Mesothelial cell of epicardium (in vitro differentiated cells): ENCODE measurements around the gene EIF2B1. TPM values are rescaled to one million over a fixed set of nuclear protein-coding genes. Genes with fewer than 3 reads are reported as not detected.

Experiments
- DNase-seq, 2 experiments: peaks; one replicate each; pipeline ENCODE4 v3.0.0; 2021; ENCODE audit warnings: low spot score in 2 of 2; ENCODE audit not compliant: unreplicated experiment in 2 of 2
- H3K27ac Mint-ChIP-seq: 2 replicates; pipeline ENCODE4 v1.8.0; 2021; ENCODE audit warnings: mixed read lengths
- H3K27me3 Mint-ChIP-seq: 2 replicates; pipeline ENCODE4 v1.8.0; 2021; ENCODE audit warnings: low read depth, mixed read lengths
- H3K36me3 Mint-ChIP-seq: 2 replicates; pipeline ENCODE4 v1.8.0; 2021; ENCODE audit warnings: mixed read lengths
- H3K4me1 Mint-ChIP-seq: 2 replicates; pipeline ENCODE4 v1.8.0; 2021; ENCODE audit warnings: mixed read lengths
- H3K4me3 Mint-ChIP-seq: 2 replicates; pipeline ENCODE4 v1.8.0; 2021; ENCODE audit warnings: mild to moderate bottlenecking, moderate library complexity, mixed read lengths
- H3K9me3 Mint-ChIP-seq: 2 replicates; pipeline ENCODE4 v1.8.0; 2021; ENCODE audit warnings: mixed read lengths
- CTCF ChIP-seq: fragments of 200-600 bp; sonication (generic); IDR thresholded peaks from one replicate; pipeline ENCODE4 v1.5.0; 2021; ENCODE audit warnings: antibody characterized with exemption; ENCODE audit not compliant: unreplicated experiment
- total RNA-seq: library from RNA; stranded (reverse); gene quantifications from 3 replicates; pipeline ENCODE4 v1.2.1, GENCODE V29; 2021

Gene EIF2B1
- total RNA-seq, 1 donor from 2014 or later: 51.4 TPM

GRCh38 chr12:123671876-123672275 is 38.4 kb upstream of the EIF2B1 start:
- H3K36me3 Mint-ChIP-seq: peaks cover 16% of the 10 kb centered on the region
- no peak overlapping the region for H3K27ac Mint-ChIP-seq
- peaks cover 8% of the 10 kb centered on the region for H3K9me3 Mint-ChIP-seq
- no peaks in the 10 kb centered on the region for H3K27me3 Mint-ChIP-seq
- peaks cover 11% of the 10 kb centered on the region for H3K4me1 Mint-ChIP-seq
- H3K4me3 Mint-ChIP-seq: peak overlapping the region; percentile 91
- DNase-seq: no peak
- TF ChIP-seq CTCF: no peak

- Mint-ChIP-seq H3K9me3 (peaks cover 8% of the 10 kb centered on the region), H3K4me1 (peaks cover 11% of the 10 kb centered on the region), H3K27me3 (no peaks in the 10 kb centered on the region), H3K36me3 (peaks cover 13% of the 10 kb centered on the region), H3K4me3 (peak within 1 kb of the TSS; percentile 91), H3K27ac (peak within 1 kb of the TSS; percentile 53)
- TF ChIP-seq CTCF: no peak
- DNase-seq: peak; percentile 94 to 96
Observed at GRCh38 chr12:123670882-123671728, 37.6 kb upstream of the EIF2B1 start, which contains the start of gene TCTN2. Gene TCTN2, plus strand, starts transcription at chr12:123671113. Its CDS starts 128 bp downstream, at chr12:123671241.

GRCh38 chr12:123667771-123668170 is 34.3 kb upstream of the EIF2B1 start:
- H3K9me3 Mint-ChIP-seq: peaks cover 13% of the 10 kb centered on the region
- H3K36me3 Mint-ChIP-seq: peaks cover 18% of the 10 kb centered on the region
- H3K4me1 Mint-ChIP-seq: peaks cover 11% of the 10 kb centered on the region
- H3K27me3 Mint-ChIP-seq: no peaks in the 10 kb centered on the region
- no peak for TF ChIP-seq CTCF
- no peak overlapping the region for H3K27ac Mint-ChIP-seq
- no peak overlapping the region for H3K4me3 Mint-ChIP-seq
- no peak for DNase-seq

- DNase-seq: no peak
- Mint-ChIP-seq H3K36me3 (peaks cover 40% of the 10 kb centered on the region), H3K27ac (no peak overlapping the region), H3K9me3 (peaks cover 5% of the 10 kb centered on the region), H3K27me3 (no peaks in the 10 kb centered on the region), H3K4me3 (no peak overlapping the region), H3K4me1 (no peaks in the 10 kb centered on the region)
- no peak for TF ChIP-seq CTCF
Observed at GRCh38 chr12:123659996-123660727, 26.7 kb upstream of the EIF2B1 start.

- Mint-ChIP-seq H3K9me3 (no peaks in the 10 kb centered on the region), H3K36me3 (peaks cover 29% of the 10 kb centered on the region), H3K4me1 (no peaks in the 10 kb centered on the region), H3K27me3 (no peaks in the 10 kb centered on the region), H3K27ac (no peak overlapping the region), H3K4me3 (no peak overlapping the region)
- no peak for DNase-seq
- no peak for TF ChIP-seq CTCF
Observed at GRCh38 chr12:123657211-123657610, 23.7 kb upstream of the EIF2B1 start.
